Right renal cortex interstitium (tissue), 3 donors: ENCODE measurements around the gene CLEC4F. TPM values are rescaled to one million over a fixed set of nuclear protein-coding genes. Genes with fewer than 3 reads are reported as not detected.

Source experiments
- DNase-seq, 3 donors: peaks; one replicate each; pipeline ENCODE4 v3.0.0-alpha.2; 2013; ENCODE audit warnings: low read depth in 3 of 3, low spot score in 2 of 3
- polyA plus RNA-seq, 3 donors: library from polyadenylated mRNA; unstranded; fragments of 120-200 nt; gene quantifications; one replicate each; pipeline ENCODE4 v1.2.1, GENCODE V29; 2013; ENCODE audit not compliant: insufficient read length in 3 of 3

The CLEC4F gene
- polyA plus RNA-seq, 3 donors = 0.08 TPM; not detected in 2

DNA sequence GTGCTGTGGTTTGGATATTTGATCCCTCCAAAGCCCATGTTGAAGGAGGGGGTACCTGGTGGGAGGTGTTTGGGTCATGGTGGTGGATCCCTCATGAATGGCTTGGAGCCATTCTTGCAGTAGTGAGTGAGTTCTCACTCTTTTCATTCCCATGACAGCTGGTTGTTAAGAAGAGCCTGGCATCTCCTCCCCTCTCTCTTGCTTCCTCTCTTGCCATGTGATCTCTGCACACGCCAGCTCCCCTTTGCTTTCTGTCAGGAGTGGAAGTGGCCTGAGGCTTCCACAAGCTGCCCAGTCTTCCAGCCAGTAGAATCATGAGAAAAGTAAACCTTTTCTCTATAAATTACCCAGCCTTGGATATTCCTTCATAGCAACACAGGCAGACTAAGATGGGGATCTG is 61.0 kb downstream of the CLEC4F start:
- no peak for DNase-seq

Other genes with a start within 250 kb of the CLEC4F start
- gene ADD2, start 52.4 kb downstream of the CLEC4F start, polyA plus RNA-seq = 1 to 10 TPM; 5.5 to 5.7 (median 5.6) TPM
- gene FIGLA, start 30.0 kb downstream of the CLEC4F start, polyA plus RNA-seq = not detected
- under 1 TPM; 0.07 to 0.18 (median 0.08) TPM for gene CD207, start 15.2 kb upstream of the CLEC4F start, polyA plus RNA-seq
- 1 to 10 TPM in 1 of 3 donors, under 1 TPM in 2; 0.17 to 1.5 (median 0.67) TPM for gene VAX2, start 80.0 kb upstream of the CLEC4F start, polyA plus RNA-seq
- 10 to 100 TPM; 58.0 to 68.8 (median 67.3) TPM for gene ATP6V1B1, start 115.3 kb upstream of the CLEC4F start, polyA plus RNA-seq
- 1 to 10 TPM in 1 of 3 donors, under 1 TPM in 2; 0.37 to 1.1 (median 0.49) TPM for gene ANKRD53, start 158.0 kb upstream of the CLEC4F start, polyA plus RNA-seq
- 10 to 100 TPM; 52.6 to 55.6 (median 53.4) TPM for gene TEX261, start 174.3 kb upstream of the CLEC4F start, polyA plus RNA-seq
- 10 to 100 TPM; 80.8 to 84.3 (median 81.2) TPM for gene NAGK, start 248.0 kb upstream of the CLEC4F start, polyA plus RNA-seq